Kidney glomerular epithelial cell (primary cell): Measurements from ENCODE around the gene ARSG.

Experiments
- DNase-seq: peaks from one replicate; lab custom pipeline; 2025; lab: John Stamatoyannopoulos, UW

ARSG gene

DNA sequence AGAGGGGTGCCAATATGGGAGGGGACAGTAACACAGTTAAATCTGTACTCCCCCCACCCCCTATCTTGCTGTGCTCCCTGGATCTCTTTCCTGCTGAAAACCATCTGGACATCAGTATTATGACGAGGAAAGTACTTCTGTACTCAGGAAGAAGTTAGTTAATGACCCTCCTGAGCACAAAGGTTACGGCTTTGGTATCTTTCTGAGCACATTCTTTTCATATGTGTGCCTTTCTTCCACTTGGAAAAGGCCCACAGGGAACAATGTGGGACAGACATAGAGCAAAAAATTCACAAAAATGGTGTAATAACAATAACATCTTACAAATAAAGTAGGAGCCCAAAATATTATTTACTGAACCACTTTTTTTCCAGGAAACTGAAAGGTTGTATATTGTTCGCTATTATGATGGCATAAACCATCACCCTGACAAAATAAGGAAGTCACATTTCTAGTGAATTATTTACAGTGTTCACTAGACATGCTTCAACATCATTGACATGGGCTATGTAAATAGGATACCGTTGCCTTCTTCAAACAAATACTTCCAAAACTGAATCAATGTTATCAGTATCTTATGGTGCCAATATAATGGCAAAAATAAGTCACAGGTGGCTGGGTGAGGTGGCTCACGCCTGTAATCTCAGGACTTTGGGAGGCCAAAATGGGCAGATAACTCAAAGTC, 160.5 kb downstream of the ARSG start:
- no peak for DNase-seq

DNA sequence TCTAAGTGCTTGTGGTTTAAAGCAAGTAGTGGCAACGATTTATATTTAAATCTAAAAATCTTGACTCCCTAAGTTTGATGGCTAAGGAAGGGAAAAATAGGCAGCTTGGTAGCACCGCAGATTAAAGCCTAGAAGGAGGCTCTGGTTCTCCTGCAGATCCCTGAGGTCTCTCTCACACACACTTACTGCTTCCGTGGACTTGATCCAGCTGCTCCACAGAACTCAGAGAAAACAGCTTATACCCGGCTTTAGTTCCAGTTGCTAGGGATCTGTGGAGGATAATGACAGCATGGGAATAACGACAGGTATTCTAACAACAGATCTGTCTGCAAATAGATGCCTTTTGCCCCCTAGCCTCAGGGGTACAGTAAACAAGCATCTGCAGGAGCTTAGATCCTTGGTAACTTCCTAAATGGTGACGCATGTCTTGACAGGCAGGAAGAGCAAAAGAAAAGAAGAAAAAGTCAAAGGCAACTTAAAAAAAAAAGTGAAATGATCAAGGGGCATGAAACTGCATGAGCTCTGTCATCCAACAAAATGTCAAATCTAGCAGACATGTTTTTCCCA, 161.5 kb downstream of the ARSG start:
- DNase-seq: no peak

DNA sequence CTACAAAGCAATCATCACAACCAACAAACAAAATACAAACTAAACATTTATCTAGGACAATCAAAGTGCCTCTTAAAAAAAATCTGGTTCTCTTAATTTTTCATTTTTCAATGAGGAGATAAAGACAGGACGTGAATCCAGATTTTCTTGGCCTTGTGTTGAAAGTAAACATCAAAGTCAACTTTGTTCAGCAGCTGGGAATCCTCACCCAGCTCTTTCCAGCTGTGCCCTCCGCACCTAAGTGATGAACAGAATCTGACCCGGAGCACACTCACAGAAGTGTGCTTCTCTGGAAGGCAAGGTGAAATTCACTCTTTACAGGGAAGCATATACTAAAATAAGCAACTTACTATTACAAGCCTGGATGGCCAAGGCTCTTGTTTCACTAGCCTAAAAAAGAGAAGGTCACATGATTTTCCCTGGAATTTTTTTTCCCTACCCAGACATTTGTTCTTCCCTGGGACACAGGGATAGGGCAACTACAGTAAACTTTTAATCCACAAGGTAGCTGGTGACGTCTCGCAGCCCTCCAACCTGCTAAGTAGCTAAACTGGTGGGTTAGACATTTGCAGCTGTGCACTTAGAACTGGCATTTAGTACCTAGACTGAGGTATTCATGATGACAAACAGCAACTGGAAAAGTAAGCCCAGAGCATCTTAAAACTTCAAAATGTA, 162.8 kb downstream of the ARSG start:
- DNase-seq: no peak

DNA sequence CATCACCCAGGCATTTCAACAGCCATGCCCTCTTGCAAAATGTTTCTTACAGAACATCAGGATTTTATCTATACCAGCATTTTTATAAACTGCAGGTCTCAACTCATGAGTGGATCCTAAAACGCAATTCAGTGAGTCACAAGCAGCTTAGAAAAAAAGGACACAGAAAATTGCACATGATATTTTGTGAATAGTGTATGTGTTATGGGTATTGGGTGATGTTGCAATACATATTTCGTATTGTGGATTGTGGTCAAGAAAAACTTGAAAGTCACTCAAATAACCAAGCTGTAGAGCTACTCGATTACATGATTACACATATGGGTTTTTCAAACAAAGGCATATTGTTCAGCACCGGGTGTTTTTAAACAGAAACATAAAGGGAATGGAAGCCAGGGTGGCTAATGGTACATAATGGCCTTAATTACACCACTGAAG, 164.6 kb downstream of the ARSG start:
- no peak for DNase-seq

DNA sequence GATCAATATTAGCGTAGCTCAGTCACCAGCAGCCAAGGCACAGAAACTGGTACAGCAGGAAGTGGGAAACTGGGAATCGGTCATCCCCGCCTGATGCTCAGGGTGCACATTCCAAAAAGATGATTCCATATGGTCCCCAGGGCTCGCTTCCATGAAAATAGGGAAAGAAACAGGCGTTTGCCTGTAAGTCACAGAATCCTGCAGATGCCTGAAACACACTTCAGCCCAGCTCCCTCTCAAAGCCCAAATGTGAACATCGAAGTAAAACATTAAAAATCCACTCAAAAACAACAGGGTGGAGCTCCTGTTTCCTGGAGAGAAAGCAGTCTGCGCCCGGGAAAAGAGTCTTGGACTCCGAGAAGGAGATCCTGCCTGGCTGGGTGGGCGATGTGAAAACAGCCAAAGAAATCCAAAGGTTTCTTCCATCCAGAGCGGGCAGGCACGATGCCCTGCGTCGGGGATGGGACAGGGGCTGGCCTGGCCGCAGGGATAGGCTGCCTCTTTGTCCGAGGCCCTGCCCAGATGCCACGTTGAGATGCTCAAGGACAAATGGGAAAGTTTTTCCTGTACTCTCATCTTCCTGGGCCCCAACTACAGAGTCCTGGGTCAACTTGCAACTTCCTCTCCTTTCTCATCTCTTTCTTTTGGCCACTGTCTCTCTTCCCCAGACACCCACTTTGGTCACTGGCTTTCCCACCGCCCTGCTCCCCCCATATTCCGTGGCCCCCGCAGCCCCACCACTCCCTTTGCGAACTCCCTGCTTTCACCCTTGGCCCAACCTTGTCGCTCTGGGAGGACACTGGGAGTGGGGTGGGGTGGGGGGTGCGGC, 165.3 kb downstream of the ARSG start:
- peak; percentile 82 for DNase-seq

DNA sequence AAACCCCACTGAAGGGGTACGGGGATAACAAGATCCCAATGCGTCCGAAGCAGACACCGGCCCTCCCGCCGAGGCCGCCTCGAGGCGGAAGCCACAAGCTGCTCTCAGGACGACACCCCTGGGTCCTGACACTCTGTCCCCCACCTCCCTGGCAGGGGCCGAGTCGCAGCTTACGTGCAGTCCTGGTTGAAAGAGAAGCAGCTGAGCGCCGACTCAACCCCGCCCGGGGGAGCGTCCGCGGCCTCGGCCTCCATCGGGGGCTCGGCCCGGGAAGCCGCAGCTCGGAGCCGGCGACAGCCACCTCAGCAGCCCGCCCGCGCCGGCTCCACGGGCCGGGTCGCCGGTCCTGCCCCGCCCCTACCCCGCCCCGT, 165.9 kb downstream of the ARSG start, which contains the start of gene WIPI1:
WIPI1 (minus strand) TSS at position 329 of the 371 bp plus-strand sequence; CDS start at position 254, 75 bp downstream.
- DNase-seq: no peak

DNA sequence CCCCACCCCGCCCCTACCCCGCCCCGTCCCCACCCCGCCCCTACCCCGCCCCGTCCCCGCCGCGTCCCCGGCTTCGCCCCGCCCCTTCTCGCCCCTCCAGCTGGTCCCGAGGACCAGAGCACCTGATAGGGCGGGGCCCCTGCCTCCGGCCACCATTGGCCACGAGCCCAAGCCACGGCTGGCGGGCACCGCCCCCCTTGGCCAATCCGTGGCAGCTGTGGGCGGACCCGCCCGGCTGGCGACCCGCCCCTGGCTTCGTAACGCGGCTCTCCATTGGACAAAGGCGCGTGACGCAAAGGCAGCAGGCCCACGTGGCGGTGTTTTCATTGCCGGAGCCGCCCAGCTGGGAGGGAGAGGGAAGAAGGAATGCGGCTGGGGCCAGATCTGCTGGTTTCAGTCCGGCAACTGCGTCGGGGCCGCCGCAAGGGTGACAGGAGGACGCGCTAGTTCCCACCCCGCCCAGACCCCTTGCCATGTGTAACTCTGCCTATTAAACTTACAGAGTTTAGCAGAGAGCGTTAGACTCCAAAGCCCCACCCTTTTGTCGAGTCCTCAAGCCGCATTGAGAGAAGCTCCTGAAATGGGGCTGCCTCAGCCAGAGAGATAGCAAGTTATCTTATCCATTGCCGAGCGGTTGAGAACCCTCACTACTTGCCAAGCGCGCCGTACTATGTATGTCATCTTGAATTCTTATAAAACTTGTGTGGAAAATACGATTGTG, 166.4 kb downstream of the ARSG start:
- DNase-seq: peak; percentile 87

DNA sequence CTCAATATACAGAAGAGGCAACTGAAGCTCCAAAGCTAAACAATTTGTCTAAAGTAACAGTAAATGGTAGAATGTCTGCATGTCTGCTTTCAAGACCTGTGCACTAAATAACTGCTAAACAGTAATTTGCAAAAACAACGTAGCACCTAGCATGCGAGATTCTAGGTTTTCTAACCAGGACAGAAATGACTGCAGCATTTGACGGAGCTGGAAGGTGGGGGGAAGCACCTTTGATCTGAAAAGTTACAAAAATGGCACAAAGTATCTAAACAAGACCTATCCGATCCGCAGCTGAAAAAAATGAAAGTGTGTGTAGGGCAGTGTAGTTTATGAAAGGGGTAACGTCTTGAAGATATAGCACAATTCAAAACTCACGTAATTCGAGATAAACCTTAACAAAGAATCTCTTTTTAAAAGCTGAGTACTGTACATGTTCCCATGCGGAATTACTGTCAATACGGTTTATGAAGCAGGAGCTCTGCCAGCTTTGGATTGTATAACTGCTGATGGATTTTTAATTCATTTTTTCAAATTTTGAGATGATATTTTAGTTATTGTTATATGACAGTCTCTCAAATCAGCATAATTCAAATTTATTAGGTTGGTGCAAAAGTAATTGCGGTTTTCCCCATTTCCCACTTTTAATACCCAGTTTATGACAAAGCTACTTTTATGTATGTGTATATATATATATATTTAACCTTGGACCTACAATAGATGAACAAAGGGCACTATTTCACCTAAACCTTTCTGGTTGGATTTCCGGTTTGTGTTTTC, 167.2 kb downstream of the ARSG start:
- DNase-seq: no peak

DNA sequence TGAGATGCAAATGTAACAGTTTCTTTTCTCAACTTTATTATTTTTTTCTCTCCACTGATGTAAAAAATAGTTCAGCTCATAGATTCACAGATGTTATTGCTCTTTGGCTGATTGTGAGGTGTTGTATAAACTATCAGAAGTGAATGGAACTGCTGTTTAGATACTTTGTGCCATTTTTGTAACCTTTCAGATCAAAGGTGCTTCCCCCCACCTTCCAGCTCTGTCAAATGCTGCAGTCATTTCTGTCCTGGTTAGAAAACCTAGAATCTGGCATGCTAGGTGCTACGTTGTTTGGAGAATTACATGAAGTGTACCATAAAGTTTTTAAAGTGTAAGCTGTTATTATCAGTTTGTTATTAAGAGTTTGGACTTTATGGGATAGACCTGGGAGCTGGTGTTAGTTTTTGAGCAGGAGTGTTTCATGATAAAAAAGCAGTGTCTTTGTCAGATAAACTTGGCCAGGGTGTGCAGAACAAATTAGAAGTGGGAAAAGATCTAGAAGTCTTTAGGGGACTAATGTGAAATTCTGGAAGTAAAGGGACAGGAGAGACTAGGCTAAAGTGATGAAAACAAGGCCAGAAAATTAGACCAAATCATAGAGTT, 167.8 kb downstream of the ARSG start:
- DNase-seq: no peak

DNA sequence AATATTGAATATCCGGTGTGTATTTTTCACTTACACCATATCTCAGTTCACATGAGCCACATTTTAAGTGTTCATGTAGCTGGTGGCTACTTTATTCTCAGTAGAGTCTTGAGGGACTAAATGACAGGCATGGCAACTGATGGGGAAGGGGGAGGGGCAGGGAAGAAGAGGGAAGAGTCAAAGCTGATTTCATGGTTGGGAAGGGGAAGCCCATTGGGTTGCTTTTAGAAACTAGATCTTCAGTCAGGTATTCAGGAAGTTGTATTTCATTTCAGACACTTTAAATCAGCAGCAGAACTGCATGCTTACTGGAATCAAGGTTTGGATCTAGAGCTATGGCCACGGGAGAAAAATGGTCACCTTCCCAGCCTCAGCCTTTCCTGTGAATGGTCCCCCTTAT, 168.9 kb downstream of the ARSG start:
- no peak for DNase-seq

DNA sequence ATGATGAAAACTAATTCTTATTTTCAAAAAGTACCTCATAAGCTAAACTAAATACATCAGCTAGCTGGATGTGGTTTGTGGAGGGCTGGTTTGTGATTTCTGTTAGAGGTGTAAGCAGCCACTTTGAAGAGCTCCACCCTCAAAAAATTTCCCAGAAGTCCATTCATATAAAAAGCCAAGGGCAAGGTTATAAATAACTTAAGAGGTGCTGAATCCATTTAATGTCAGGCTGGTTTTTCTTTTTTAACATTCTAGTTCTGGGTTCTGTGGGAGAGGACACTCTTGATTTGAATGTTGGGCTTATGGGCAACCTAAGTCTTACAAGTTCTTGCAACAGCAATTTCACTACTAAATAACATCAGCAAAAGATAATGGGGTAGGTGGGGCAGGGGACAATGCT, 169.4 kb downstream of the ARSG start:
- no peak for DNase-seq

DNA sequence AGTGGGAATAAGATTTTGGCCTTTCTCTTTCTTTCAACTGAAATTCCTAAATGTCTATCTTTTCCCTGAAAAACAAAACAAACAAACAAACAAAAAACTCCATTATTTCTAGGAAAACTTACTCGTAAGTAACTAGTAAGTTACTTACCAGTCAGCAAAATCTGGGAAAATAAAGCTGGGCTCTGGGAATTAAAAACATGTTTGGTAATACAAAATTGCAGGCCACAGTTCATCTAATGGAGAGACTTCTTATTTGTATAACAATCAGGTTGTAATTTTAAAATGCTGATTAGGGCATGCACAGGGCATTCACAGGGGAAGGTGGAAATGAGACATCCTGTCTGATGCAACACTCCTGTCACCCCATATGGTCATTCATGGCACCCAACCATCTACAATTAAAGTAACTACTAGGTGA, 169.8 kb downstream of the ARSG start:
- no peak for DNase-seq

DNA sequence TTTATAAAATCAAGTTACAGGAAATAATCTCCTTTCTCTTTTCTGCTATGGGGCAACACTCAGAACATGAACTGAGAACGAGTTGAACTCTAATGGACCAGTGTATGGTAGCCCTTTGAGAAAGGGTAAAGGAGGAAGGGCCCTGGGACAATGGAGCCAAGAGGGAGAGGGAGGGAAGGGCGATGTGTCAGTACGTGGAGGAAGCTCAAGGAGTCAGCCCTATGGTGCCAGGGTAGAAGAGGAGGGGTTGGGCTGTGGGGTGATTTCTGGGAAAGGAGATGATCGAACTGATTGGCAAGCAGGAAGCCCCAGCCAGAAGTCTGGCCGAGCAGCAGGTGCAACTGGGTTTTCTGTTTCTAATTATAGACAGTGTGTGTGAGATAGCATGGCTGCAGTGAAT, 170.3 kb downstream of the ARSG start:
- DNase-seq: no peak

DNA sequence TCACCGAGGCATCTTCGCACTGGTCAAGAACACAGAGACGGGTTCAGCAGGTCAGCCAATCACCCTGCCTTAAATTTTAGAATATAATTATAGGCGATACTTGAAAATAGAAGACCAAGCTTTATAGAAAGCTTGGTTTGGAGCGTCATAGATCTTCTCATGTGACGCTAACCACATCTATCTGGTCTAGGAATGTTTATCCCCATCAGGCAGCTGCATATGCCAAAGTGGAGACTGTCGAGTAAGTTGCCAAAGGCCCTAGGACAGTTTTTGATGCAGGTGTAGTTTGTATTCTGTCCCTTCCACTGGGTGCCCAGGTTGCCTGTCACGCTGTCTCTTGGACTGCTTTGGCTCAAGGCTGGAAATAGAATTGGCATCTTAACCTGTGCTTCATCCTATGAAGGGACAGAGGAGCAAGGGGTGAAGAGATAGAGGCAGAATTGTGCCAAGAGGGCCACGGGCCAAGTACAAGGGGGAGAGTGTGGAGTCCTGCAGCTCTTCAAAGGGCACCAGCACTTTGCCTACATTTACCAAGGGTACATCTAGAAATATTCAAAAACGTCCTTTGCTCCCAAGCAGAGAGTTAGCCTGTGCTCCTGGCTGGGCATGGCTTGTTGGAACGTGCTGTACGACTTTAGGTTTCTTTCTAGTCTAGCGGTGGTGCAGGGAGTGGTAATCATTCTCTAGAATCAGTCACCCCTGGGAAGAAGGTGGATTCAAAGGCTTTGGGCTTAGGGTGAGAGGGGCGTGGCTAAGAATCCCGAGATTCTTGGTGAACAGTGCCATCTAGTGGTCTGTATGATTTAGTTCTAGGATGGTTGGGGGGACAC, 171.3 kb downstream of the ARSG start:
- DNase-seq: peak; percentile 90

DNA sequence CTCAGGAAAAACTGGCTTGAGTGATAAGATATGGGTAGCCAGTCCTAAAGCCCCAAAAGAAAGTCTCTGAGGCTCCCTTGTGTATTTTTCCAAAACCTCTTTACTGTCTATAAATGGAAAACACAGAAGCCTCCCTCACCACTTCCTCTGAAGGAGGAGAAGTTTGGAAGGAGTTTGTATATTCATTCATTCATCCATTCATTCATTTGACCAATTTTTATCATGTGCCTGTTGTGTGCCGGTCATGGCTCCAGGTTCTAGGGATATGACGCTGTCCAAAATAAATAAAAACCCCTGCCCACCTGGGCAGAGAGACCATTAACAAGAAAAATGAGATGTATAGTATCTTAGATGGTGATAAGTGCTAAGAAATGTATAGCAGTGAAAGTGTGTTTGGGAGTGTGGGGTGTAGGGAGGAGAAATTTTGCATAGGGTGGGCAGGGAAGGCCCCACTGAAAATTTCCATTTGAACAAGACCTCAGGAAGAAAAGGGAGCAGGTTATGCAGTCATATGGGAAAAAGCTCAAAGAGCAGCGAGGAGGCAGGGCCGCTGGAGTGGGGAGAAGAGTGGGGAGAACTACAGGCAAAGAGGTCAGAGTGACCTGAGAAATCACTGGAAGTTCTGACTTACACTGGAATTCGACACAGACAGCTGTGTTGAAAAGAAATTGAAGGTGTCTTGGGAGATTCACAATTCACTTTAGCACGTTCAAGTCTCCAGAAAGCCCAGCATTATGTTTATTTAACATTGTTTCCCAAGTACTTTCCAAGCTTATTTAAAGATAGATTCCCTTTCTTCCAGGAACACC, 172.1 kb downstream of the ARSG start:
- DNase-seq: no peak

DNA sequence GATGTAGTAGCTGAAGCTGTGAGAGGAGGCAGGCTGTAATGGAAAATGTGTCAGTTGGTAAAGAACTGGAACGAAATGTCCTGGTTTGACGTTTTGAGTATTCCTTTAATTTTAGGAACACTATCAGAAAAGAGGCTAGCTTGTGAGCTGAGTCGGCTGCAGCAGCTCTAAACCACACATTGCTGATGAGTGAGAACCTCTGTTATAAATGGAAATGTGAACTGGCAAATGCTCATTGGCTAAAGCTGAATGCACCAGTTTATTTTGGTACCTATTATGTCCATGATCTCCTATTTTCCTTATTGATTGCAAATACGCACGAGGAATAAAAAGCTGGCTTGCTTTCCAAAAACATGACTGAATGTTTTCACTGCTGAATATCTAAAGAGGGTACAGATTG, 177.0 kb downstream of the ARSG start:
- DNase-seq: no peak

DNA sequence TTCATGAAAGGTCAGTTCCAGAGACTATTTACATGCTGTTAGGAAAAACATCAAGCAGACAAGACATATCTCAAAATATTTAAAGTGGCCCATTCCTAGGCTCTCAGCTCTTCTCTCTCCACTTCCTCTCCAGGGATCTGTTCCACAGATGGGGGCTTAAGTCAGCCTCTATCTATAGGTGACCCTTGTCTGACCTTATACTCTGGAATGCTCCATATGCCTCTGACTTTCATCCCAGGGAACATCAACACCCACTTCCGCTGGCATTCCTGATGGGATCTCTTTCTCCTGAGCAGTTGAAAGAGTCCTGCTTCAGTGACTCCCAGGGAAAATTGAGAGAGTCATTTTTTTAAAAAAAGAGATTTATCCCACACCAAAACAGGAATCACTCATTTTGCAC, 177.5 kb downstream of the ARSG start:
- no peak for DNase-seq
